PC-9 (cell line): ENCODE results near the gene ITPKB.

Source experiments
- CTCF ChIP-seq: fragments of 200-600 bp; sonication (generic); conservative IDR thresholded peaks from 2 replicates; pipeline ENCODE4 v1.6.1; 2017; ENCODE audit warnings: mixed run types, antibody characterized with exemption, mild to moderate bottlenecking, moderate library complexity
- EZH2 ChIP-seq: fragments of 200-600 bp; sonication (generic); IDR thresholded peaks from 2 replicates; pipeline ENCODE4 v1.8.0; 2017; ENCODE audit warnings: antibody characterized with exemption, low read depth

- TF ChIP-seq EZH2, result no peak
- TF ChIP-seq CTCF, result no peak
These were observed 59.1 kb downstream of the ITPKB start for GRCh38 chr1:226679853-226680516.
